K562 (cell line): ENCODE measurements around the gene VAMP8. TPM values are rescaled to one million over a fixed set of nuclear protein-coding genes. Genes with fewer than 3 reads are reported as not detected.

Experiments used
- RAD51 ChIP-seq: fragments of 450-650 bp; IDR thresholded peaks from 2 replicates; pipeline ENCODE4 v1.7.1; 2016; ENCODE audit warnings: low read depth, mild to moderate bottlenecking, borderline replicate concordance
- TGIF2 ChIP-seq: sonication (generic); formaldehyde crosslinking; IDR thresholded peaks from 2 replicates; pipeline ENCODE4 v1.8.1; 2022; ENCODE audit warnings: mild to moderate bottlenecking, missing genetic modification reagents, moderate library complexity
- ZNF57 ChIP-seq: fragments of 450-650 bp; formaldehyde crosslinking; IDR thresholded peaks from 2 replicates; pipeline ENCODE4 v1.4.0; 2020; ENCODE audit warnings: mild to moderate bottlenecking, moderate library complexity
- polyA plus RNA-seq, 8 experiments: library from polyadenylated mRNA; depleted of rRNA in 4 of 8; stranded (reverse) in 5 of 8; unstranded in 3 of 8; fragments of >200 nt; fragmentation: Nextera tagmentation in 2 of 8; fragmentation: Illumina TruSeq in 1 of 8; extraction: Ambion mirVana in 2 of 8; extraction: Trizol in 1 of 8; gene quantifications; 2 replicates each; pipeline versions ENCODE4 v1.2.1 to v1.2.3, GENCODE V29; 2011 to 2014; ENCODE audit warnings: inconsistent platforms in 1 of 8, missing spikeins in 1 of 8
- total RNA-seq, 7 experiments: library from RNA; depleted of rRNA in 6 of 7; stranded (reverse); fragments of >200 nt in 6 of 7; fragmentation: Illumina TruSeq in 2 of 7; extraction: Trizol in 2 of 7; gene quantifications; 2 replicates each; pipeline versions ENCODE4 v1.2.1 to v1.2.3, GENCODE V29; 2011 to 2021; ENCODE audit warnings: low replicate concordance in 1 of 7
- TF ChIP-seq, protein P1 (sequence below): fragments of 250-450 bp; sonication (Bioruptor Pico); IDR thresholded peaks from 2 replicates; pipeline ENCODE4 v1.8.0; 2022; ENCODE audit warnings: inconsistent platforms, mild to moderate bottlenecking, moderate library complexity, borderline replicate concordance
- TF ChIP-seq, protein P2 (sequence below), 2 experiments: fragments of 450-650 bp in 1 of 2; sonication (generic) in 1 of 2; formaldehyde crosslinking in 1 of 2; IDR thresholded peaks; 2 replicates each; pipeline versions ENCODE4 v1.7.1 to v1.9.0; 2016 to 2022; ENCODE audit warnings: inconsistent platforms in 1 of 2, mild to moderate bottlenecking in 1 of 2, missing genetic modification reagents in 1 of 2
- TF ChIP-seq, protein P3 (sequence below), 2 experiments: fragments of 450-650 bp; formaldehyde crosslinking in 1 of 2; IDR thresholded peaks; 2 replicates each; pipeline versions ENCODE4 v1.4.0 to v1.6.1; 2014 to 2020; ENCODE audit warnings: mild to moderate bottlenecking in 2 of 2, borderline replicate concordance in 1 of 2, low read depth in 1 of 2

Gene VAMP8
- total and polyA plus RNA-seq, 9 of the 15 experiments (the other 6 are each of a cell fraction or from before 2014, with no cell fraction given): 107 to 571 (median 248) TPM

DNA sequence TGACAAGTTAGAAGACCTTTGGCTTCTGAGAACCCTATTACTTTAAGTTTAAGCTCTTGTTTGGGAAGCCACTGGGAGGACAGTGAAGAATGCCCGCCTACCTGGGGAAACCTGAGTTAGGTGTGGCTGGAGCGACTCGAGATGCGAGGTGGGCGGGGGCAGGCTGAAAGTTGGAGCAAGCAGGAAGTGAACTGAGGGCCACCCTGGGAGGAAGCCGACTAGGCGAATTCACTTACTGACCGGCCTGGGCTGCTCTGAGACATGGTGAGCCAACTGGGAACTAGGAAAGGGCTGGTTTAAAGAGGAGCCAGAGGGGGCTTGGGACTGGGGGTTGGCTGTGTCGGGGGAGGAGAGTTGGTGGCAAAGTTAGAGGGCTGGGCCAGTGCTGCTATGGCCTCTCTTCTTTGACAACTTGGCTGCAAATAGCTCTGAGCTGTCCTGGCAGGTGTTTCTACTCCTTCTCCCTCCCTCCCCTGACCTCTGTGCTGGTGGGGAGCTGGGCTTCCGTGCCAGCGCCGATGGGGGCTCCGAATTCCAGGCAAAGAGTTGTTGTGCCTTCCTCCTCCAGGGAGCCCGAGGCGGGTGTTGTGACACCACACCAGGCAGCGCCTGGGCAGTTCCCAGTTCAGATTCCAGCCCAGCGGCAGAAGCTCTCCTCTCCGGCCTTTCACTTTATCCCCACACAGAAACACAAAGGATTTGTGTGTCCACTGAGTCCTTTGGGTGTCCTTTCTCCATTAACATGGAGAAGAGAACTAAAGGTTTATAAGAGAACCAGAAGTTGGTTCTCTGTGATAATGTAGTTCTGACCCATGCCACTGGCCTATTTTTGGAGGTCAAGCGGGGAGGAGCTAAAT is at the start of gene VAMP8 (continued):
- TF ChIP-seq RAD51 (no peak), TGIF2 (CRISPR knock-in tag) (no peak), ZNF57 (CRISPR knock-in tag) (no peak)
- TF ChIP-seq, protein P1, sequence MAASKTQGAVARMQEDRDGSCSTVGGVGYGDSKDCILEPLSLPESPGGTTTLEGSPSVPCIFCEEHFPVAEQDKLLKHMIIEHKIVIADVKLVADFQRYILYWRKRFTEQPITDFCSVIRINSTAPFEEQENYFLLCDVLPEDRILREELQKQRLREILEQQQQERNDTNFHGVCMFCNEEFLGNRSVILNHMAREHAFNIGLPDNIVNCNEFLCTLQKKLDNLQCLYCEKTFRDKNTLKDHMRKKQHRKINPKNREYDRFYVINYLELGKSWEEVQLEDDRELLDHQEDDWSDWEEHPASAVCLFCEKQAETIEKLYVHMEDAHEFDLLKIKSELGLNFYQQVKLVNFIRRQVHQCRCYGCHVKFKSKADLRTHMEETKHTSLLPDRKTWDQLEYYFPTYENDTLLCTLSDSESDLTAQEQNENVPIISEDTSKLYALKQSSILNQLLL (CRISPR knock-in tag): no peak
- TF ChIP-seq, protein P2, sequence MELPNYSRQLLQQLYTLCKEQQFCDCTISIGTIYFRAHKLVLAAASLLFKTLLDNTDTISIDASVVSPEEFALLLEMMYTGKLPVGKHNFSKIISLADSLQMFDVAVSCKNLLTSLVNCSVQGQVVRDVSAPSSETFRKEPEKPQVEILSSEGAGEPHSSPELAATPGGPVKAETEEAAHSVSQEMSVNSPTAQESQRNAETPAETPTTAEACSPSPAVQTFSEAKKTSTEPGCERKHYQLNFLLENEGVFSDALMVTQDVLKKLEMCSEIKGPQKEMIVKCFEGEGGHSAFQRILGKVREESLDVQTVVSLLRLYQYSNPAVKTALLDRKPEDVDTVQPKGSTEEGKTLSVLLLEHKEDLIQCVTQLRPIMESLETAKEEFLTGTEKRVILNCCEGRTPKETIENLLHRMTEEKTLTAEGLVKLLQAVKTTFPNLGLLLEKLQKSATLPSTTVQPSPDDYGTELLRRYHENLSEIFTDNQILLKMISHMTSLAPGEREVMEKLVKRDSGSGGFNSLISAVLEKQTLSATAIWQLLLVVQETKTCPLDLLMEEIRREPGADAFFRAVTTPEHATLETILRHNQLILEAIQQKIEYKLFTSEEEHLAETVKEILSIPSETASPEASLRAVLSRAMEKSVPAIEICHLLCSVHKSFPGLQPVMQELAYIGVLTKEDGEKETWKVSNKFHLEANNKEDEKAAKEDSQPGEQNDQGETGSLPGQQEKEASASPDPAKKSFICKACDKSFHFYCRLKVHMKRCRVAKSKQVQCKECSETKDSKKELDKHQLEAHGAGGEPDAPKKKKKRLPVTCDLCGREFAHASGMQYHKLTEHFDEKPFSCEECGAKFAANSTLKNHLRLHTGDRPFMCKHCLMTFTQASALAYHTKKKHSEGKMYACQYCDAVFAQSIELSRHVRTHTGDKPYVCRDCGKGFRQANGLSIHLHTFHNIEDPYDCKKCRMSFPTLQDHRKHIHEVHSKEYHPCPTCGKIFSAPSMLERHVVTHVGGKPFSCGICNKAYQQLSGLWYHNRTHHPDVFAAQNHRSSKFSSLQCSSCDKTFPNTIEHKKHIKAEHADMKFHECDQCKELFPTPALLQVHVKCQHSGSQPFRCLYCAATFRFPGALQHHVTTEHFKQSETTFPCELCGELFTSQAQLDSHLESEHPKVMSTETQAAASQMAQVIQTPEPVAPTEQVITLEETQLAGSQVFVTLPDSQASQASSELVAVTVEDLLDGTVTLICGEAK (IDR thresholded peaks at IDR 0.05): peak; percentile 28; the same call in 1 of the 2 replicates
- TF ChIP-seq, protein P2 (CRISPR knock-in tag; IDR thresholded peaks at IDR 0.05): no peak
- TF ChIP-seq, protein P3, sequence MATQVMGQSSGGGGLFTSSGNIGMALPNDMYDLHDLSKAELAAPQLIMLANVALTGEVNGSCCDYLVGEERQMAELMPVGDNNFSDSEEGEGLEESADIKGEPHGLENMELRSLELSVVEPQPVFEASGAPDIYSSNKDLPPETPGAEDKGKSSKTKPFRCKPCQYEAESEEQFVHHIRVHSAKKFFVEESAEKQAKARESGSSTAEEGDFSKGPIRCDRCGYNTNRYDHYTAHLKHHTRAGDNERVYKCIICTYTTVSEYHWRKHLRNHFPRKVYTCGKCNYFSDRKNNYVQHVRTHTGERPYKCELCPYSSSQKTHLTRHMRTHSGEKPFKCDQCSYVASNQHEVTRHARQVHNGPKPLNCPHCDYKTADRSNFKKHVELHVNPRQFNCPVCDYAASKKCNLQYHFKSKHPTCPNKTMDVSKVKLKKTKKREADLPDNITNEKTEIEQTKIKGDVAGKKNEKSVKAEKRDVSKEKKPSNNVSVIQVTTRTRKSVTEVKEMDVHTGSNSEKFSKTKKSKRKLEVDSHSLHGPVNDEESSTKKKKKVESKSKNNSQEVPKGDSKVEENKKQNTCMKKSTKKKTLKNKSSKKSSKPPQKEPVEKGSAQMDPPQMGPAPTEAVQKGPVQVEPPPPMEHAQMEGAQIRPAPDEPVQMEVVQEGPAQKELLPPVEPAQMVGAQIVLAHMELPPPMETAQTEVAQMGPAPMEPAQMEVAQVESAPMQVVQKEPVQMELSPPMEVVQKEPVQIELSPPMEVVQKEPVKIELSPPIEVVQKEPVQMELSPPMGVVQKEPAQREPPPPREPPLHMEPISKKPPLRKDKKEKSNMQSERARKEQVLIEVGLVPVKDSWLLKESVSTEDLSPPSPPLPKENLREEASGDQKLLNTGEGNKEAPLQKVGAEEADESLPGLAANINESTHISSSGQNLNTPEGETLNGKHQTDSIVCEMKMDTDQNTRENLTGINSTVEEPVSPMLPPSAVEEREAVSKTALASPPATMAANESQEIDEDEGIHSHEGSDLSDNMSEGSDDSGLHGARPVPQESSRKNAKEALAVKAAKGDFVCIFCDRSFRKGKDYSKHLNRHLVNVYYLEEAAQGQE (IDR thresholded peaks at IDR 0.05; ENCODE audit: borderline replicate concordance): no peak
- TF ChIP-seq, protein P3 (CRISPR knock-in tag; IDR thresholded peaks at IDR 0.05; ENCODE audit: low read depth): no peak
